SK-MEL-5 (cell line): ENCODE measurements around the gene CACNA1I. TPM values are rescaled to one million over a fixed set of nuclear protein-coding genes. Genes with fewer than 3 reads are reported as not detected.

Experiments
- DNase-seq: peaks from one replicate; pipeline ENCODE4 v3.0.0-alpha.2; 2016; ENCODE audit warnings: low read depth, low spot score
- in situ Hi-C: cut with HindIII; loops from 2 replicates; pipeline ENCODE4 v1.10.0; 2016; ENCODE audit warnings: low sequenced_read_pairs, high pct_unique_total_duplicates, low pct_unique_long_range_greater_than_20kb
- total RNA-seq: library from RNA; depleted of rRNA; stranded (reverse); fragments of >200 nt; shearing (Covaris generic); gene quantifications from 2 replicates; pipeline ENCODE4 v1.2.3, GENCODE V29; 2014

CACNA1I gene
- total RNA-seq, 1 experiment from 2014 or later: not detected

DNA sequence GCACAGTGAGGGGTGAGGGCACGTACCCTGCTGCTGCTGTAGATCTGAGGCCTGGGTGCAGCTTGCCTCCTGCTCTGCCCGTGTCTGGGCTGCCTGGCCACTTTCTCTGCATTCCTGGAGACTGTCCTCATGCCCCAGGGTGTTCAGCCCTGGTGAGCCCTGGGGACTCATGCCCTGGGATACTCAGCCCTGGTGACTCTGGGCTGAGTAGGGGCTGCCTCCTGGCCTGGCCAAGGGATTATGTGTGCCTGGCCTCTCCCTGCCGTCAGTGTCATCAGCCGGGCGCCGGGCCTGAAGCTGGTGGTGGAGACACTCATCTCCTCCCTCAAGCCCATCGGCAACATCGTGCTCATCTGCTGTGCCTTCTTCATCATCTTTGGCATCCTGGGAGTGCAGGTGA, 94.7 kb downstream of the CACNA1I start:
- in situ Hi-C loops: no loop called here
- no peak for DNase-seq

DNA sequence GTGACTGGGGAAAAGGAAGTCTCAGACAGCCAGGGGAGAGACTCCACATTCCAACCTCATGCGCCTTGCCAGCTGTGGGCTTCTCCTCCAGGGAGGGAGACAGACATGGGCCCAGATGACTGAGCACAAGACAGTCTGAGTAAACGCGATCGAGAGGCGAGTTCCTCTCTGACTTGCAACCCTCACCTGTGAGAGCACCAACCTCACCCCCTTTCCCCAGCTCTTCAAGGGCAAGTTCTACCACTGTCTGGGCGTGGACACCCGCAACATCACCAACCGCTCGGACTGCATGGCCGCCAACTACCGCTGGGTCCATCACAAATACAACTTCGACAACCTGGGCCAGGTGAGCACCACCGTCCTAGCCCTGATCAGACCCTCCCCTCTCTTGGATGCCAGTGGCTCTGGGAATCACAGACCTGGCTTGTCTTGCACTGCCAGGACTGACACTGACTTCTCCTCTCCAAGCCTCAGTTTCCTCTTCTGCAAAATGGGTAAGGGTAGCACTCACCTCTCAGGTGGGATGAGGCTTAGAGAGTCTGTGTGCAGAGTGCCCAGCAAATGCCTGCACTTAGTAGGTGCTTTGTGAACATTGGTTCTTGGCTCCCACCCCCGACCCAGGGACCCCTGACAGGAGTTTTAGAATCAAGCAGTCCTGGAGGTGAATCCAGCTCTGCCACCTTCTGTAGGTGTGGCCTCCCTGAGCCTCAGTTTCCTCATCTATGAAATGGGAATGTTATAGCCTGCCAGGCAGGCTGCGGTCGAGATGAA, 95.3 kb downstream of the CACNA1I start:
- in situ Hi-C loops: no loop called here

DNA sequence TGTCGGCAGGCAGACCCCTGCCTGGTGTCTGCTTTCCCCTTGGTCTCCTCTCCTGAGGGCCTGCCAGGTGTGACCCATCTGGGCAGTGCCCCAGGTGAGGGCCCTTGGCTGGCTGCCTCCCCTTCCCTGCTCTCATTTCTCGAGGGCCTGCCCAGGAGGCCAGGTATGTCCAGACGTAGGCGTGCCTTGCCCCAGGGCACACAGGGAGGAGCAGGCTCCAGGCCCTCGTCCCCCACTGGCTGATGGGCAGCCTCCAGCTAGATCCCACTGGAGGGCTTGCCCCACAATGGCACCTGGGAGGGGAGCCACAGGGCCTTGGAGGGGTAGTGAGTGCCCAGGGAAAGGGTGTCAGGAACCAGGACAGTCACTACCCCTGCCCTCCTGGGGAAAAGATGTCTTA, 95.9 kb downstream of the CACNA1I start:
- in situ Hi-C loops: no loop called here
- DNase-seq: no peak

More for the DNA sequence above, 95.3 kb downstream of the CACNA1I start:
- DNase-seq: no peak

DNA sequence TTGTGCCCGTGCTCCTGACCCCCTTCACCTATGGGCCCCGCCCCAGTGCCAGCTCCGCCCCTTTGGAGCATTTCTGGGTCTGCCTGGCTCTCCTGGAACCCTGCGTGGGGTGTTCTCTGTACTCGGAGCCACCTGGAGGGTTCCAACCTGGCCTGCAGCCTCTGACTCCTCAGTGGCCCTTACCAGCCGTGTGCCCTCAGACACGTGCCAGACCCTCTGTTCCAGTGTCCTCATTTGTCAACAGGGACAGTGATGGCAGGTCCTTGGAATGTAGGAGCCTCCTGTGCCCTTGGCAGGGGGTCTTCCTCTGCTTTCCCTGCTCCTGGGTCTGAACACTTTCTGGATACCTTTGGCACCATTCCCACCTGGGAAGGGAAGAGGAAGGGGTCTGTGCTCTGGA, 96.4 kb downstream of the CACNA1I start:
- no peak for DNase-seq
- in situ Hi-C loops: no loop called here

DNA sequence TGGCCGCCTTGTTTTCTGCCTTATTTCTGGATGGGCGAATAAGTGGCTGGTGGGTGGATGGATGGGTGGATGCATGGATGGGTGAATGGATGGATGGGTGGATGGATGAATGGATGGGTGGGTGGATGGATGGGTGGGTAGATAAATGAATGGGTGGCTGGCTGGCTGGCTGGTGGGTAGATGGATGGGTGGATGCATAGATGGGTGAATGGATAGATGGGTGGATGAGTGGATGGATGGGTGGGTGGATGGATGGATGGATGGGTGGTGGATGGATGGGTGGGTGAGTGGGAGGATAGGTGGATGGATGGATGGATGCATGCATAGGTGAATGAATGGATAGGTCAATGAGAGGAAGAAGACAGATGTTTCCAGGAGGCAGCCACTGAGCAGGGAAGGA, 98.9 kb downstream of the CACNA1I start:
- in situ Hi-C loops: no loop called here

DNA sequence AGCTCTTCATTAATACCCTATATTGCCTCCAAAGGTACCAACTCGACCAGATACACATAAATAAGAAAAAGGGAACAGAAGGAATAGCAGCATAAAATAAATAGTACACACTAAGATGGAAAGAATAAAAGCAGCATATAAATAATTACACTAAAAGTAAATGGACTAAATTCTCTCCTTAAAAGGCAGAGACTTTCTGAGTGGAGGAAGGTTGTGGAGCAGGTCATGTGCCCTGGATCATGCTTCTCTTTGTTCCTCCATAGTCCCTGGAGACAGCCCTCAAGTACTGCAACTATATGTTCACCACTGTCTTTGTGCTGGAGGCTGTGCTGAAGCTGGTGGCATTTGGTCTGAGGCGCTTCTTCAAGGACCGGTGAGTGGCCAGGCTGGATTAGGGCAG, 101.4 kb downstream of the CACNA1I start:
- in situ Hi-C loops: no loop called here

More for the DNA sequence above, 98.9 kb downstream of the CACNA1I start:
- no peak for DNase-seq

DNA sequence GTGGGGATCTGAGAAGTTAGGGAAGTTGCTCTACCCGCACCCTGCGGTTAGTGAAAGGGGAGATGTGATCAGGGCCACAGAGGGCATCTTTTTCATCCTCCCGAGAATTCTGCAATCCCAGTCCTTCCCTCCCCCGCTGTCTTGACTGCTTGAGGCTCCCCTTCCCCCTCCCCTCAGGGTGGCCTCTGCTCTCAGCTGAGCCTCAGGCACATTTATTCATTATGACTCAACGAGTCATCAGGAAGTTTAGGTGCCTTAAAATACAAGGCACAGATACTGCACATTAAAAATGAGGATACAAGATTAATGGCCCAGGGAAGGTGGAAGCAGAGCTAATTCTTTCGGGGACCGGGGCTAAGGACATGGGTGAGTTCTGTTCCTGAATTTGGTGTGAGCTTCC, 104.0 kb downstream of the CACNA1I start:
- no peak for DNase-seq
- in situ Hi-C loops: no loop called here

More for the DNA sequence above, 101.4 kb downstream of the CACNA1I start:
- DNase-seq: no peak

DNA sequence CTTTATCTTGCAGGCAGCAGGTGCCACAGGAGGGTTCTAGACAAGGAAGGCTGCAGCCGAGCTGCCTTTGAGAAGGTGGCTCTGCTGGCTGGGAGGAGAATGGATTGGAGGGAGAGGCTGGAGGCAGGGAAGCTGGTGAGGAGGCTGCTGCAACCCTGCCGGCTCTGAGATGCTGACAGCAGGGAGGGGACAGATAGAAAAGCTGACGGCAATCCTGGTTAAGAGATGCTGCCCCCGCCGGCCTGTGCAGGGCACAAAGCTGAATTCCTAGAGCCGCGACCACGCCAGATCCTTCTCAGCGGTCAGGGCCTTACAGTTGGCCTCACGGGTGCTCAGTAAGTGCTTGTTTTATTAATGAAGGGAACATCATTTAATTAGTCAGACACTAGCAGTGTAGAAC, 105.4 kb downstream of the CACNA1I start:
- no peak for DNase-seq
- in situ Hi-C loops: no loop called here

DNA sequence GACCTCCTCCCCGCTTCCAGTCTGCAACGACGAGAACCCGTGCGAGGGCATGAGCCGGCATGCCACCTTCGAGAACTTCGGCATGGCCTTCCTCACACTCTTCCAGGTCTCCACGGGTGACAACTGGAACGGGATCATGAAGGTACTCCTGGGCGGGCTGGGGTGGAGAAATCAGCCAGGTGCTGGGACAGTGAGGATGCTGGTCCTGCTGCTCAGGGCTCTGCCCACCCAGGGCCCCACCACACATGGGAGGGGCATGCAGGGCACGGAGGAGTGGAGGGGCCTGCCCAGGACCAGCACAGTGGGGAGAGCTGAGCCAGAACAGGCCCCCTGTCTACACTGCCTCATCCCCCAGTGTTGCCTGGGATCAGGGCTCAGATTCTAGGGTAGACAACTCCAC, 107.4 kb downstream of the CACNA1I start:
- DNase-seq: no peak
- in situ Hi-C loops: no loop called here

DNA sequence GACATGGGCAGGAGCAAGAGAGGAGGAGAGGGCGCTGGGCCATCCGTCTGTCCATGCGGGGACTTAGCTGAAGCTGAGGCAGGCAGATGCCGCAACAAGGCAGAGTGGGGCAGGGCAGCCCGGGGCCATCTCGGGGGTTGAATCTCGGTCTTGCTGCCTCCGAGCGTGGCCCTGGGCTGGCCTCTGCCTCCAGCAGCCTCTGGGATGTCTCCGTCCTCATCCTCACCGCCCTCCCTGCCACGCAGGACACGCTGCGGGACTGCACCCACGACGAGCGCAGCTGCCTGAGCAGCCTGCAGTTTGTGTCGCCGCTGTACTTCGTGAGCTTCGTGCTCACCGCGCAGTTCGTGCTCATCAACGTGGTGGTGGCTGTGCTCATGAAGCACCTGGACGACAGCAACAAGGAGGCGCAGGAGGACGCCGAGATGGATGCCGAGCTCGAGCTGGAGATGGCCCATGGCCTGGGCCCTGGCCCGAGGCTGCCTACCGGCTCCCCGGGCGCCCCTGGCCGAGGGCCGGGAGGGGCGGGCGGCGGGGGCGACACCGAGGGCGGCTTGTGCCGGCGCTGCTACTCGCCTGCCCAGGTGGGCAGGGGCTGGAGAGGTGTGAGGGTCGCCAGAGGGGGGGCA, 108.4 kb downstream of the CACNA1I start:
- DNase-seq: no peak

DNA sequence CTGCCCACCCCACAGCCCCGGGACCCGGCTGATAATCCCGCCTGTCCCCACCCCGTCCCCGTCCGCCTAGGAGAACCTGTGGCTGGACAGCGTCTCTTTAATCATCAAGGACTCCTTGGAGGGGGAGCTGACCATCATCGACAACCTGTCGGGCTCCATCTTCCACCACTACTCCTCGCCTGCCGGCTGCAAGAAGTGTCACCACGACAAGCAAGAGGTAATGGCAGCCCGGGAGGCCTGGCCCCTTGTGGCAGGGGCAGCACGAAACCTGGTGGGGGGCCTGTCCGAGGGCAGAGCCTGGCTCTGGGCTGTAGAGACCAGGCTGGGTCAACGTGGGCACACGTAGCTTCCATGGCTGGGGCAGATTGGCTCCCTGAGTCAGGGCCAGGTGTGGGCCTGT, 109.1 kb downstream of the CACNA1I start:
- in situ Hi-C loops: no loop called here
- DNase-seq: no peak

More for the DNA sequence above, 108.4 kb downstream of the CACNA1I start:
- in situ Hi-C loops: no loop called here

DNA sequence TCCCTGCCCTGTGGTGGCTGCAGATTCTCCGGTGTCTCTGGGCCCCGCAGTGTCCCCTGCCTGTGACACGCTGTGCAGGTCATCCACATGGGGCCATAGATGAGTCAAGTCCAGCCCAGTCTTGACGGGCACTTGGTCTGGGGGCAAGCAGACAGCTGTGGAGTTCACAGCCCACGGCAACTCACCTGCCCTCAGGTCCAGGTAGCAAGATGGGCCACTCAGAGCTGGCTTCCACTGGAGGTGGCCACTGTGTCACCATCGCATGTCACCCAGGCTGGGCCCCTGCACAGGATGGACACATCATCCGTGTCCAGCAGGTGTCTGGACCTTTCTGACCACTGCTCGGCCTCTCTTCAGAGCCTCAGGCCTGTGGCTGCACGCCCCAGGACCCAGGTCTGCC, 109.9 kb downstream of the CACNA1I start:
- no peak for DNase-seq
- in situ Hi-C loops: no loop called here

DNA sequence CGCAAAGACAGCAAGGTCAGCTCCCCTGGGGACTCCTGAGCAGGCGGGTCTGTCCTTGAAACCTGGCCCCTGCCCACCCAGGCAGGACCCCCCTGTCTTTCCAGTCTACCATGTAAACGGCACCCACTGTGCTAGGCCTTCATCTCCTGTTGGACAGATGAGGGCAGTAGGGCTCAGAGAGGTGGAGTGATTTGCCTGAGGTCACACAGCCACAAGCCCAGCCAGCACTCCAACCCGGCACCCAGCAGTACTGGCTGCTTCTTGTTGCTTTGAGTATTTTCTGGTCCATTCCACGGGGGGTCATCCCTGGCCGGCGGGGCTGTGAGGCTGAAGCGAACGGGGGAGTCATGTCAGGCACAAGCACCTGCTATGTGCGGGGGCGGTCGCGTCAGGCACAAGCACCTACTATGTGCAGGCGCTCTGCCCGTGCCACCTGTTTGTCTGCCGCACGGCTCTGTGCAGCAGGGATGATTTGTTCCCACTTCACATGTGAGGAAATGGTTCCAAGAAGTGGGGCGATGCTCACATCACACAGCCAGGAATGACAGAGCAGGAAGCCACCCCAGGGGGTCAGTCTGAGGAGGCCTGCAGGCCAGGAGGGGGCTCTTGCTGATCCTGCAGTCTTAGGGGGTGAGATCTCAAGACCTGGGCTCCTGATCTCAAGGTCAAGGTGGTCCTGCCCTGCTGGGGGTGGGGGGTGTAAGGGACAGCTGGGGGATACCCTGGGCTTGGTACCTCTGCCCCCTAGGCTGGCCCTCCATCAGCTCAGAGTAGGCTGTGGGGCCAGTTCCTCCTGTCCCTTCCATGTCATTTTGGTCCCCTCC, 110.7 kb downstream of the CACNA1I start:
- in situ Hi-C loops: no loop called here
- no peak for DNase-seq

DNA sequence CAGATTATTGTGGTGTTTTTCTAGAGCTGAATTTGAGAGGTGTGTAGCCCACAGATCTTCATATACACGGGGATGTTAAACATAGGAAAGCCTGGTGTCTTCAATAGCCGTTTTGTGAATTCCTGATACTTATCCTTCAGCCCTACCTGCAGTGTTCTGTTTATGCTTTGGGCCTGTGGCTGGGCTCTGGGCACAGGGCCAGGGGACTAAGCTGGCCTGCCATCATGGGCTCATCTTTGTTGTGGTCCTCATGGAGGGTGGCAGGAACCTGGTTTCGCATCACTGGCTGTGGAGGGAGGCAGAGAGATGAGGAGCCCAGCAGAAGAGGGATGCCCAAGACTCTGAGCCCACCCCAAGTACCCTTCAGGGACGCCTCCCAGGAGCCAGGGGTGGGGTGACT, 112.4 kb downstream of the CACNA1I start:
- in situ Hi-C loops: no loop called here
- no peak for DNase-seq

DNA sequence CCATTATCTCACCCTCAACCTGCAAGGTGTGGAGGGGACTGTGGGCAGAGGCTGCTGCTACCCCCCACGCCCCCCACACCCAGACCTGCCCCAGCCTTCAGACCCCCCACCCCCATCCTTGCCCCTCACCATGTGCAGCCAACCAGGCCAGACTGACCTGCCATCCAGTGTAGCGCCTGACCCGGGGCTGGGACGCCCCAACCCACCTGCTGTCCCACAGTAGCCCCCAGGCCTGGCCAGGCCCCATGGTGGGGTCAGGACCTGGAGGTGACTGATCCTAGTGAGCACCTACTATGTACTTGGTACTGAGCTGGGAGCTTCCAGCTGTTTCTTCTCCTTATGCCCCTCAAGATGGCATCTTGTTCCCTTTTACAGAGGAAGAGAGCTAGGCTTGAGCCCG, 113.1 kb downstream of the CACNA1I start:
- no peak for DNase-seq
- in situ Hi-C loops: no loop called here

DNA sequence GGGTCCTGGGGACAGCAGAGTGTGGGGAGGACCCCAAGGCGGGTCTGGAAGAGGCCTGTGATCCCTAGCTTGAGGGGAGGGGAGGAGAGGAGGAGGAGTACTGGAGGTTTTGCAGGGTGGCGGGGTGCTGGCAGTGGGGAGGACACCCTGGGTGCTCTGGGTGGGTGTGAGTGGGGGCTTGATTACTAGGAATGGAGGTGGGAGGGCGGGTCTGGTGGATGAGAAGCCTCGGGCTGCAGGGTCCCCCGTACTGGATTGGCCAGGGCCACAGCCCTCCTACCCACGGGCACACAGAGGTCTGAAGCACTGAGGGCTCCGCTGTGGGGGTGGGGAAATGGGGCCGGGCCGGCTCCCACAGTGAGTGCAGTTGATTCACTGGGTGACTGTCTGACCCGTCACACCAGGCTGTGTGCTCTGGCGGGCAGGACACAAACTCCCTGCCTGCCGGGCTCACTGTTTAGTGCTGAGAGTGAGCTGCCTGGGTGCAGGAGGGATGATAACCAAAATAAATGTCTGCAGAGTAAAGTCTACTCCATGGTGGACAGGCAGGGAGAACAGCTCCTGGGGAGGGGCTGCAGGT, 114.2 kb downstream of the CACNA1I start:
- DNase-seq: no peak
- in situ Hi-C loops: no loop called here

DNA sequence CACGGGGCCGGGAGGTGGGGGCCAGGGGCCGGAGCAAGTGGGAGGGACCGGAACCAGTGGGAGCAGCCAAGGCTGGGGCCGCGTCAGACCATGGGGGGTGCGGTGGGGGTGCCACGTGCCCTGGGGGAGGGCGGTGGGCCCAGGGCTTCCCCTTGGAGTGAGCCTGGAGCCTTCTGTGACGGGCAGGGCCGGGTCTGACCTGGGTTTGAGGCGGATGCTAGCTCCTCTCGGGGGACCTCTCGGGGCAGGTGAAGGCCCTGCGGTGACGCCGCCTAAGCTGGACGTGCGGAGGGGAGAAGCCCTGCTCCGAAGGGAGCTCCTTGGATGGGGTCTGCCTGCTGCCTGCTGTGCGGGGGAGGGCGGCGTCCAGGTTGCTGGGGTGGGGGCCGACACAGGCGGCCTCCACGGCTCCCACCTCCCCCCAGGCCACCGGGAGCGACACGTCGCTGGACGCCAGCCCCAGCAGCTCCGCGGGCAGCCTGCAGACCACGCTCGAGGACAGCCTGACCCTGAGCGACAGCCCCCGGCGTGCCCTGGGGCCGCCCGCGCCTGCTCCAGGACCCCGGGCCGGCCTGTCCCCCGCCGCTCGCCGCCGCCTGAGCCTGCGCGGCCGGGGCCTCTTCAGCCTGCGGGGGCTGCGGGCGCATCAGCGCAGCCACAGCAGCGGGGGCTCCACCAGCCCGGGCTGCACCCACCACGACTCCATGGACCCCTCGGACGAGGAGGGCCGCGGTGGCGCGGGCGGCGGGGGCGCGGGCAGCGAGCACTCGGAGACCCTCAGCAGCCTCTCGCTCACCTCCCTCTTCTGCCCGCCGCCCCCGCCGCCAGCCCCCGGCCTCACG, 115.0 kb downstream of the CACNA1I start:
- DNase-seq: no peak
- in situ Hi-C loops: no loop called here
